ENCODE measurements around the gene VAV1.
A peak's percentile ranks its signal among the peaks of the same experiment; 100 is the strongest.

The VAV1 gene

DNA sequence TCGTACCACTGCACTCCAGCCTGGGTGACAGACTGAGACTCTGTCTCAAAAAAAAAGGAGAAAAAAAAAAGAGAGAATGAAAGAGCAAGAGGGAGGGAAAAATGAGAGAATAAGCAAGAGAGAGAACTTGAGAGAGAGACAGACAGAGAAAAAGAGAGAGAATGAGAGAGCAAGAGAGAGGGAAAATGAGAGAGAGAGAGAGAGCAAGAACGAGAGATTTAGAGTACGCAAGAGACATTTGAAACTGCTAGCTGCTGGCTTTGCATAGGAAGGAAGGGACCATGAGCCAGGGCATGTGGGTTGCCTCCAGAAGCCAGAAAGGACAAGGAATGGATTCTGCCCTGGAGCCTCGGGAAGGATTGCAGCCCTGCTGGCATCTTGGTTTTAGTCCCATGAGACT lies 105.3 kb downstream of the VAV1 start:
- no peak overlapping the region for H3K4me3 ChIP-seq
- H3K4me1 ChIP-seq = peaks cover 7 to 39% (median 21%) of the 10 kb centered on the region in 10 experiments
- TF ChIP-seq Cebpa-rat (IDR thresholded peaks at IDR 0.05) = no peak
- H3K27me3 ChIP-seq = no peaks in the 10 kb centered on the region
- H3K9me3 ChIP-seq (replicated peaks in 1 of 11) = peaks cover 0 to 18% (median 4%) of the 10 kb centered on the region in 11 experiments; a peak in 6 of 22 replicates
- H3K4me2 ChIP-seq = peak overlapping the region in 3 of 11 experiments; percentile 73 to 79 (median 76); a peak in 5 of 22 replicates
- H3K36me3 ChIP-seq = no peaks in the 10 kb centered on the region
- no peak overlapping the region for H3K9ac ChIP-seq
- H4K20me1 ChIP-seq = no peaks in the 10 kb centered on the region
- no peak overlapping the region for H3K27ac ChIP-seq

DNA sequence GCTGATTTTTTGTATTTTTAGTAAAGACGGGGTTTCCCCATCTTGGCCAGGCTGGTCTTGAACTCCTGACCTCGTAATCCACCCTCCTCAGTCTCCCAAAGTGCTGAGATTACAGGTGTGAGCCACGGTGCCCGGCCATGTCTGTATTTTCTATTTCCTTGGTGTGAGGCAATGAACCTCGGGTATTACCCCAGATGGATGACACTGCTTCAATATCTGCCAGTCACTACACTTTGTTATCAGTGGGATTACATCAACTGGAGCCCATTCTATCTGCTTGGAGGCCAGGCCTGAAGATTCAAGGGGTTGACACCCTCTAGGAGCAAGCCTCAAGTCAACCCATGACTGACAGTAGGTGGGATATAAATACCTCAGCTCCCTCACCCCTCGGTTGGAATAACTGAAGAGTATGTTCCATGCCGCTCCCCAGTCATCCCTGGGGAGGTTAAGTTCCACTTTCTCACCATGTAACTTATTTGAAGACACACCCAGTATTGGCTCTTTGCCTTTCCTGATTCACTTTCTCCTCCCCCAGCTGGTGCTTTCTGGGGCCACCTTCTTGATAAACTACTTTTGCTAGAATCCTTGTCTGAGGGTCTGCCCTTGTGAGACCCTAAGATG lies 113.9 kb downstream of the VAV1 start:
- no peak overlapping the region for H3K9ac ChIP-seq
- peaks cover 0 to 9% (median 0%) of the 10 kb centered on the region in 11 experiments; a peak in 1 of 22 replicates for H3K36me3 ChIP-seq
- H3K27ac ChIP-seq = peak overlapping the region in 3 of 11 experiments; percentile 11 to 56 (median 54); a peak in 5 of 22 replicates
- no peak overlapping the region for H3K4me3 ChIP-seq
- H3K27me3 ChIP-seq = no peaks in the 10 kb centered on the region
- no peaks in the 10 kb centered on the region for H4K20me1 ChIP-seq
- H3K9me3 ChIP-seq (replicated peaks in 1 of 11) = peaks cover 10 to 29% (median 17%) of the 10 kb centered on the region in 11 experiments; a peak in 20 of 22 replicates
- TF ChIP-seq Cebpa-rat (IDR thresholded peaks at IDR 0.05) = no peak
- H3K4me2 ChIP-seq = peak overlapping the region in 9 of 11 experiments; percentile 1 to 77 (median 34); a peak in 14 of 22 replicates
- peaks cover 5 to 45% (median 15%) of the 10 kb centered on the region in 10 experiments; a peak in 17 of 20 replicates for H3K4me1 ChIP-seq

DNA sequence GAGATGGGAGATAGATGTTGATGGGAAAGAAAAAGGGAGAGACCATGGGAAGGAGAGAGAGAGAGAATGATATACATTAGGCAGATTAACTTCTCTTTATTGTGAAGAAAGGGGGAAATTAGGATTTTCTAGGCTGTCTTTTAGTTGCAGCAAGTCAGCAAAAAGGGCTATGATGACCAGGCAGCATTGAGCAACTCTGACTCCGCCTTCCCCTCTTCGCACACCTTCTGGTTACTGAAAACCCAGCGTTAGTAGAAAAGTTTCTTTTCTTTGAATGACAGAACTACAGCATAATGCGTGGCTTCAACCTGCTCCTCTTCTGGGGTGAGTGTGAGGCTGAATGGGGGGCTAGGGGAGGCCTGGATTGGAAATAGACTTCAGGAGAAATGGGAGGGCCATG lies 114.8 kb downstream of the VAV1 start, which contains the start of gene ADGRE1:
ADGRE1 (plus strand) TSS at position 264 of the 400 bp plus-strand sequence; CDS start at position 294, 30 bp downstream.
- peak within 1 kb of the TSS in 3 of 11 experiments; percentile 11 to 56 (median 54); a peak in 6 of 22 replicates for H3K27ac ChIP-seq
- H3K27me3 ChIP-seq = no peaks in the 10 kb centered on the region
- peaks cover 0 to 9% (median 0%) of the 10 kb centered on the region in 11 experiments; a peak in 1 of 22 replicates for H3K36me3 ChIP-seq
- H4K20me1 ChIP-seq = no peaks in the 10 kb centered on the region
- peak in 2 of 11 experiments; percentile 54 to 67; a peak in 2 of 22 replicates for TF ChIP-seq Cebpa-rat (IDR thresholded peaks at IDR 0.05)
- H3K4me3 ChIP-seq = peak within 1 kb of the TSS in 3 of 10 experiments; percentile 38 to 43 (median 39); a peak in 6 of 20 replicates
- peak within 1 kb of the TSS in 9 of 11 experiments; percentile 1 to 77 (median 34); a peak in 14 of 22 replicates for H3K4me2 ChIP-seq
- peaks cover 5 to 54% (median 18%) of the 10 kb centered on the region in 10 experiments; a peak in 17 of 20 replicates for H3K4me1 ChIP-seq
- peak within 1 kb of the TSS in 2 of 11 experiments; percentile 7 to 30; a peak in 1 of 22 replicates for H3K9ac ChIP-seq
- H3K9me3 ChIP-seq (replicated peaks in 1 of 11) = peaks cover 10 to 29% (median 17%) of the 10 kb centered on the region in 11 experiments; a peak in 20 of 22 replicates

- peaks cover 10 to 37% (median 20%) of the 10 kb centered on the region in 11 experiments; a peak in 20 of 22 replicates for H3K9me3 ChIP-seq (replicated peaks in 1 of 11)
- no peak overlapping the region for H3K9ac ChIP-seq
- no peaks in the 10 kb centered on the region for H3K27me3 ChIP-seq
- TF ChIP-seq Cebpa-rat (IDR thresholded peaks at IDR 0.05) = no peak
- peaks cover 0 to 25% (median 0%) of the 10 kb centered on the region in 11 experiments; a peak in 4 of 22 replicates for H3K36me3 ChIP-seq
- no peak overlapping the region for H3K27ac ChIP-seq
- peaks cover 5 to 69% (median 20%) of the 10 kb centered on the region in 10 experiments; a peak in 17 of 20 replicates for H3K4me1 ChIP-seq
- no peaks in the 10 kb centered on the region for H4K20me1 ChIP-seq
- H3K4me3 ChIP-seq = peak overlapping the region in 2 of 10 experiments; percentile 38 to 43; a peak in 4 of 20 replicates
- H3K4me2 ChIP-seq = peak overlapping the region in 2 of 11 experiments; percentile 69 to 72; a peak in 4 of 22 replicates
These were observed 116.5 kb downstream of the VAV1 start for GRCh38 chr19:6888967-6889366.

- peak overlapping the region in 2 of 10 experiments; percentile 13 to 38; a peak in 2 of 20 replicates for H3K4me3 ChIP-seq
- H3K9ac ChIP-seq = 0 out of 22 replicates have a peak overlapping the region, but pooled peaks of 1 of the 11 experiments have one; percentile 23
- H4K20me1 ChIP-seq = no peaks in the 10 kb centered on the region
- H3K9me3 ChIP-seq (replicated peaks in 1 of 11) = peaks cover 23 to 51% (median 32%) of the 10 kb centered on the region in 11 experiments
- H3K4me2 ChIP-seq = peak overlapping the region in 6 of 11 experiments; percentile 12 to 69 (median 26); a peak in 8 of 22 replicates
- no peak overlapping the region for H3K27ac ChIP-seq
- H3K36me3 ChIP-seq = peaks cover 0 to 40% (median 0%) of the 10 kb centered on the region in 11 experiments; a peak in 4 of 22 replicates
- H3K4me1 ChIP-seq = peaks cover 5 to 69% (median 20%) of the 10 kb centered on the region in 10 experiments; a peak in 17 of 20 replicates
- H3K27me3 ChIP-seq = no peaks in the 10 kb centered on the region
- no peak for TF ChIP-seq Cebpa-rat (IDR thresholded peaks at IDR 0.05)
These were observed 117.9 kb downstream of the VAV1 start for GRCh38 chr19:6890401-6890913.

GRCh38 chr19:6890938-6891337 lies 118.4 kb downstream of the VAV1 start:
- Histone ChIP-seq H3K27me3 (no peaks in the 10 kb centered on the region), H3K9ac (no peak overlapping the region), H3K9me3 (replicated peaks in 1 of 11) (peaks cover 28 to 56% (median 36%) of the 10 kb centered on the region in 11 experiments), H3K4me3 (peak overlapping the region in 1 of 10 experiments; percentile 38; a peak in 1 of 20 replicates), H3K27ac (0 out of 22 replicates have a peak overlapping the region, but pooled peaks of 1 of the 11 experiments have one; percentile 52), H3K36me3 (peaks cover 0 to 44% (median 0%) of the 10 kb centered on the region in 11 experiments; a peak in 4 of 22 replicates), H4K20me1 (no peaks in the 10 kb centered on the region), H3K4me2 (peak overlapping the region in 3 of 11 experiments; percentile 18 to 69 (median 66); a peak in 5 of 22 replicates), H3K4me1 (peaks cover 5 to 69% (median 20%) of the 10 kb centered on the region in 10 experiments; a peak in 17 of 20 replicates)
- TF ChIP-seq Cebpa-rat (IDR thresholded peaks at IDR 0.05) = no peak

DNA sequence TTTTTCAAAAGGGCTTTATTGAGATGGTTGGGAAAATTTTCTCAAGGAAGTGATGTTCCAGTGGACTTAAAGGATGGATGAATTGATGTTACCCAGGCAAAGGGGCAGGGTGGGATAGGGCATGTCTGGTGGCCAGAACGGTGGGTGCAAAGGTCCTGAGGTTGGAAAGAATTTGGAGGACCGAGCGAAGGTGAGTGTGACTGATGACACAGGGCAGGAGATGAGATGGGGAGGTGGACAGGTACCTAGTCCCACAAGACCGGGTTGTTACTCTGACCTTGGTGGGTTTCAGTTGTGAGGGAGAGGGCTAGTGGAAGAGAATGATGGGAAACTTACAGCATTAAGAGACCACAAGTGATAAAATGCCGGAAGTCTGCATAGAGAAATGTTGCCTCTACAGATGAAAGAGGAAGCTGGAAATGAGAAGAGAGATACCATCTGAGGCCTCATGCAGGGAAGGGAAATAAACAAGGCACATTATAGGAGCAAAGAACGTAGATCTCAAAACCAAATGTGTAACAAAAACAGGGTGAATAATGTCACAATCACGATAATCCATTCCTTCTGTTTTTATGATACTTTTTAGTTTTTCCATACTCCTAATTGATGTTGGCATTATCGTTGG lies 119.4 kb downstream of the VAV1 start:
- no peak for TF ChIP-seq Cebpa-rat (IDR thresholded peaks at IDR 0.05)
- peaks cover 0 to 54% (median 0%) of the 10 kb centered on the region in 11 experiments; a peak in 5 of 22 replicates for H3K36me3 ChIP-seq
- peak overlapping the region in 8 of 11 experiments; percentile 19 to 62 (median 45); a peak in 14 of 22 replicates for H3K27ac ChIP-seq
- no peak overlapping the region for H3K9ac ChIP-seq
- peaks cover 0 to 60% (median 15%) of the 10 kb centered on the region in 10 experiments; a peak in 14 of 20 replicates for H3K4me1 ChIP-seq
- H3K9me3 ChIP-seq (replicated peaks in 1 of 11) = peaks cover 33 to 62% (median 44%) of the 10 kb centered on the region in 11 experiments
- no peaks in the 10 kb centered on the region for H3K27me3 ChIP-seq
- no peaks in the 10 kb centered on the region for H4K20me1 ChIP-seq
- H3K4me3 ChIP-seq = no peak overlapping the region
- peak overlapping the region in 7 of 11 experiments; percentile 2 to 69 (median 41); a peak in 11 of 22 replicates for H3K4me2 ChIP-seq

DNA sequence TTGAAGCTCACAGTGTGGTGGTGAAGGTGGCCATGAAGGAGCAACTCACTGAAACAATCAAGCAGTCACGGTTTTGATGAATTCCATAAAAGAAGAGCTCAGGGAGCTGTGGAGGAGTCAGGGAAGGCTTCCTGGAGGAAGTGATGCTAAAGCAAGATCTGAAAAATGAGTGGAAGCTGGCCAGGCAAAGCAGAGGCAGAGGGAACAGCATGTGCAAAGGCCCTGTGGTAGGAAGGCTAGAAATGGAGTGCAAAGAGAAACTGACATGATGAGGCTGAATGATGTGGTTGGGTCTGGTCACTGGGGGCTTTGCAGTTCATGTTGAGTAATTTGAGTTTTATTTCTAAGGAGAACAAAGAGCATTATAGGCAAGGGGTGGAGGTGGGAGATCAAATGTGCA lies 121.8 kb downstream of the VAV1 start:
- no peak overlapping the region for H3K4me2 ChIP-seq
- H3K36me3 ChIP-seq = peaks cover 0 to 78% (median 0%) of the 10 kb centered on the region in 11 experiments; a peak in 6 of 22 replicates
- H3K9ac ChIP-seq = no peak overlapping the region
- TF ChIP-seq Cebpa-rat (IDR thresholded peaks at IDR 0.05) = no peak
- H3K27me3 ChIP-seq = no peaks in the 10 kb centered on the region
- peaks cover 0 to 41% (median 10%) of the 10 kb centered on the region in 10 experiments; a peak in 13 of 20 replicates for H3K4me1 ChIP-seq
- no peaks in the 10 kb centered on the region for H4K20me1 ChIP-seq
- H3K9me3 ChIP-seq (replicated peaks in 1 of 11) = peaks cover 28 to 70% (median 51%) of the 10 kb centered on the region in 11 experiments
- no peak overlapping the region for H3K27ac ChIP-seq
- no peak overlapping the region for H3K4me3 ChIP-seq
